Panc1 (cell line): ENCODE measurements around the gene UBL4B. TPM values are rescaled to one million over a fixed set of nuclear protein-coding genes. Genes with fewer than 3 reads are reported as not detected.

ENCODE experiments used
- ATAC-seq: fragments of 200-7000 bp; cut with Tn5 transposase; 2 replicates; pipeline ENCODE4 v1.9.1; 2020; ENCODE audit warnings: mild to moderate bottlenecking, moderate library complexity
- BruUV-seq: library from RNA; stranded (reverse); fragments of 400-500 nt; replicated peaks from 2 replicates; lab custom pipeline; 2021; lab: Mats Ljungman, UMichigan
- CTCF ChIA-PET: fragments of 300-600 bp; sonication (Branson Sonifier 250); formaldehyde crosslinking; loops from one replicate; lab custom pipeline; 2022; ENCODE audit warnings: antibody characterized with exemption; lab: Charles Lee
- POLR2A ChIA-PET: fragments of 300-600 bp; sonication (Branson Sonifier 250); formaldehyde crosslinking; loops from one replicate; lab custom pipeline; 2022; ENCODE audit warnings: antibody characterized with exemption; lab: Charles Lee
- DNase-seq: peaks from one replicate; pipeline ENCODE4 v3.0.0-alpha.2; 2010; ENCODE audit warnings: low read depth, low spot score
- H3K27ac ChIP-seq: 2 replicates; pipeline ENCODE4 v1.5.1; 2011; ENCODE audit warnings: mild to moderate bottlenecking, low read length, inconsistent platforms
- H3K27me3 ChIP-seq: fragments of 200-500 bp; sonication (Bioruptor generic); 2 replicates; pipeline ENCODE4 v1.6.0; 2014; ENCODE audit warnings: low read length, inconsistent platforms; ENCODE audit not compliant: control insufficient read depth, insufficient read depth
- H3K36me3 ChIP-seq: fragments of 200-500 bp; sonication (Bioruptor generic); 2 replicates; pipeline ENCODE4 v1.5.1; 2014; ENCODE audit warnings: inconsistent platforms, mild to moderate bottlenecking, low read length, moderate library complexity; ENCODE audit not compliant: control insufficient read depth, insufficient read depth
- H3K4me1 ChIP-seq: 2 replicates; pipeline ENCODE4 v1.5.1; 2011; ENCODE audit warnings: inconsistent platforms, mild to moderate bottlenecking, low read length, moderate library complexity; ENCODE audit not compliant: control insufficient read depth, insufficient read depth
- H3K4me3 ChIP-seq, 2 experiments: 2 replicates each; pipeline ENCODE4 v1.5.1; 2011 to 2012; ENCODE audit warnings: low read depth in 2 of 2, low read length in 2 of 2, mild to moderate bottlenecking in 2 of 2, inconsistent platforms in 1 of 2, moderate library complexity in 1 of 2
- H3K9me3 ChIP-seq: fragments of 200-500 bp; sonication (Bioruptor generic); 2 replicates; pipeline ENCODE4 v1.5.1; 2014; ENCODE audit warnings: low read depth, mild to moderate bottlenecking, inconsistent platforms, low read length, moderate library complexity; ENCODE audit not compliant: control insufficient read depth, insufficient read depth
- CTCF ChIP-seq: fragments of 450-650 bp; IDR thresholded peaks from 2 replicates; pipeline ENCODE4 v1.5.1; 2017; ENCODE audit warnings: mild to moderate bottlenecking
- POLR2AphosphoS5 ChIP-seq: IDR thresholded peaks from 2 replicates; pipeline ENCODE4 v1.6.1; 2012; ENCODE audit warnings: mild to moderate bottlenecking, low read depth, low read length, moderate library complexity
- SIN3A ChIP-seq: IDR thresholded peaks from 2 replicates; pipeline ENCODE4 v1.6.1; 2012; ENCODE audit warnings: low read depth, mild to moderate bottlenecking, low read length, moderate library complexity, borderline replicate concordance; ENCODE audit not compliant: insufficient read depth
- TCF7L2 ChIP-seq: IDR thresholded peaks from 2 replicates; pipeline ENCODE4 v1.6.1; 2011; ENCODE audit warnings: mild to moderate bottlenecking, low read depth, low read length, inconsistent platforms
- in situ Hi-C: cut with HindIII; loops from 2 replicates; pipeline ENCODE4 v1.10.0; 2016; ENCODE audit warnings: low sequenced_read_pairs, low pct_unique_long_range_greater_than_20kb
- intact Hi-C: fragments of 100-400 bp; cut with micrococcal nuclease; formaldehyde crosslinking; loops from one replicate; pipeline ENCODE4 v1.10.0; 2022; ENCODE audit not compliant: unreplicated experiment
- total RNA-seq: library from RNA; stranded (reverse); gene quantifications from one replicate; pipeline ENCODE4 v1.2.1, GENCODE V29; 2021; ENCODE audit not compliant: unreplicated experiment
- TF ChIP-seq, protein P1 (sequence below), 2 experiments: IDR thresholded peaks; 2 replicates each; pipeline ENCODE4 v1.6.1; 2011 to 2012; ENCODE audit warnings: low read depth in 2 of 2, control low read depth in 1 of 2, low read length in 1 of 2, mild to moderate bottlenecking in 1 of 2, moderate library complexity in 1 of 2; ENCODE audit not compliant: insufficient read depth in 1 of 2

UBL4B gene
- total RNA-seq, 1 experiment from 2014 or later = not detected

DNA sequence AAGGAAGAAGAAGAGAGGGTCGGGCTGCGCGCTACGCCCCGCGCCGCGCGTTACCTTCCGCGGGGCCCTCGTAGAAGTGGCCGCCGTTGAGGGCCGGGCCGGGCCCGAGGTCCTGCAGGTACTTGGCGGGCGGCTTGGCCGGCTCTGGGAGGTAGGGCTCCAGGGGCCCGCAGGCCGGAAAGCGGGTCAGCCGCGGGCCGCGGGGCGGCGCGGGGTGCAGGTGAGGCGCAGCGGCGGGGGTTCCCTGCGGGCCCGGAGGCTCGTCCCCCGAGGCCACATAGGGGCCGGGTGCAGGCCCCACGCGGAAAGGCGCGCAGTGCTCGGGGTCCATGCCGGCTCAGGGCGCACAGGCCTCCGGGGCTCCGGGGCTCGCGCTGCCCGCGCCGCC is 42.0 kb upstream of the UBL4B start:
- BruUV-seq = no TSS peak
- no peak for TF ChIP-seq CTCF
- no peak for ATAC-seq
- DNase-seq = no peak
- no peaks in the 10 kb centered on the region for H3K9me3 ChIP-seq
- H3K4me3 ChIP-seq = no peak overlapping the region
- in situ Hi-C loops (no loop called here), intact Hi-C loops (no loop called here)
- ChIA-PET POLR2A (no interaction called here), CTCF (no interaction called here)
- H3K4me1 ChIP-seq = no peaks in the 10 kb centered on the region
- no peaks in the 10 kb centered on the region for H3K27me3 ChIP-seq
- H3K27ac ChIP-seq = no peak overlapping the region
- no peaks in the 10 kb centered on the region for H3K36me3 ChIP-seq

DNA sequence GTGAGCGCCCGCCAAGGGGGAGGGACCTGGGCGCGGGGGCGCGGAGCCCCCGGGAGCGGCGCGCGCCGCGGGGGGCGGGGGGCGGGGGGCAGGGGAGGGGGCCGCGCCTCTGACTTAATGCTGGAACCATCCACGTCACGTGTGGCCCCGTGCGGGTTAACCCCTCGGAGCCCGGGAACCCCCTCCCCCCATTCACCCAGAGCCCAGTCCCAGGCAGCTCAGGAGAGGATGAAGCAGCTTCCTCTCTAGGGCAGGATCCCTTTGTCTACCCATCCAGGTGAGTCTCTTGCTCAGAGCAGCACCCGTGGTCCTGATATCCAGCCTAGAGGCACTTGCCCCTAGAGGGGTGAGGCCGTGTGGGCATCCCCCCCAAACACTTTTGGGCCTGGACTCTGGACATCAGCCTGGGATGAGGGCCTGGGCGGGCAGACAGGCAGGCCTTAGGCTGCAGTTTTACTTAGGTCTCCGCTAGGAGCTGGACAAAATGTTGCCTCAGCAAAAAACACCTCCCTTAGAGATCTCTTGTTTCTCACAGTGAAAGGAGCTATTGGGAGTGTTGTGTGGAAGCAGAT is 41.5 kb upstream of the UBL4B start, which contains the start of gene ALX3:
TSS of gene ALX3 (minus strand) at position 2 of the 572 bp plus-strand sequence. CDS start 60 bp downstream, outside the sequence.
- ATAC-seq = no peak
- H3K9me3 ChIP-seq = no peaks in the 10 kb centered on the region
- no peaks in the 10 kb centered on the region for H3K4me1 ChIP-seq
- in situ Hi-C loops = no loop called here
- no peaks in the 10 kb centered on the region for H3K36me3 ChIP-seq
- H3K27ac ChIP-seq = no peak within 1 kb of the TSS
- intact Hi-C loops = no loop called here
- no peak for TF ChIP-seq TCF7L2
- TF ChIP-seq CTCF = no peak
- TF ChIP-seq POLR2AphosphoS5 = no peak
- no peak for TF ChIP-seq SIN3A
- TF ChIP-seq, protein P1, sequence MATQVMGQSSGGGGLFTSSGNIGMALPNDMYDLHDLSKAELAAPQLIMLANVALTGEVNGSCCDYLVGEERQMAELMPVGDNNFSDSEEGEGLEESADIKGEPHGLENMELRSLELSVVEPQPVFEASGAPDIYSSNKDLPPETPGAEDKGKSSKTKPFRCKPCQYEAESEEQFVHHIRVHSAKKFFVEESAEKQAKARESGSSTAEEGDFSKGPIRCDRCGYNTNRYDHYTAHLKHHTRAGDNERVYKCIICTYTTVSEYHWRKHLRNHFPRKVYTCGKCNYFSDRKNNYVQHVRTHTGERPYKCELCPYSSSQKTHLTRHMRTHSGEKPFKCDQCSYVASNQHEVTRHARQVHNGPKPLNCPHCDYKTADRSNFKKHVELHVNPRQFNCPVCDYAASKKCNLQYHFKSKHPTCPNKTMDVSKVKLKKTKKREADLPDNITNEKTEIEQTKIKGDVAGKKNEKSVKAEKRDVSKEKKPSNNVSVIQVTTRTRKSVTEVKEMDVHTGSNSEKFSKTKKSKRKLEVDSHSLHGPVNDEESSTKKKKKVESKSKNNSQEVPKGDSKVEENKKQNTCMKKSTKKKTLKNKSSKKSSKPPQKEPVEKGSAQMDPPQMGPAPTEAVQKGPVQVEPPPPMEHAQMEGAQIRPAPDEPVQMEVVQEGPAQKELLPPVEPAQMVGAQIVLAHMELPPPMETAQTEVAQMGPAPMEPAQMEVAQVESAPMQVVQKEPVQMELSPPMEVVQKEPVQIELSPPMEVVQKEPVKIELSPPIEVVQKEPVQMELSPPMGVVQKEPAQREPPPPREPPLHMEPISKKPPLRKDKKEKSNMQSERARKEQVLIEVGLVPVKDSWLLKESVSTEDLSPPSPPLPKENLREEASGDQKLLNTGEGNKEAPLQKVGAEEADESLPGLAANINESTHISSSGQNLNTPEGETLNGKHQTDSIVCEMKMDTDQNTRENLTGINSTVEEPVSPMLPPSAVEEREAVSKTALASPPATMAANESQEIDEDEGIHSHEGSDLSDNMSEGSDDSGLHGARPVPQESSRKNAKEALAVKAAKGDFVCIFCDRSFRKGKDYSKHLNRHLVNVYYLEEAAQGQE (IDR thresholded peaks at IDR 0.05; ENCODE audit: insufficient read depth in 1 of 2, low read depth in 2 of 2, low read length in 1 of 2) = no peak
- no peak within 1 kb of the TSS for H3K4me3 ChIP-seq
- DNase-seq = no peak
- no peaks in the 10 kb centered on the region for H3K27me3 ChIP-seq
- POLR2A ChIA-PET = interaction anchor here (0.7 kb wide), 1 partner anchor 556 kb away, joined by 3 read pairs; no protein-coding TSS in a partner anchor
- BruUV-seq = no TSS peak
- CTCF ChIA-PET = no interaction called here
